ENCODE results near the gene HOXA13. TPM values are rescaled to one million over a fixed set of nuclear protein-coding genes. Genes with fewer than 3 reads are reported as not detected.

The HOXA13 gene
- total and polyA plus RNA-seq, 2 experiments from 2014 or later, result 6.2 to 14.2 TPM

GRCh38 chr7:27161214-27161720, 38.6 kb downstream of the HOXA13 start:
- 6% methylated on average over 19 of the region's 27 CpGs for WGBS (ENCODE audit: low lambda C conversion rate, missing lambda C conversion rate)
- Histone ChIP-seq H3K9me2 (replicated peaks; ENCODE audit: insufficient read depth) (no peaks in the 10 kb centered on the region), H3K4me2 (peak overlapping the region; percentile 96), H3K27ac (no peak overlapping the region), H3K9me3 (ENCODE audit: low read depth) (no peaks in the 10 kb centered on the region), H2AFZ (peak overlapping the region; percentile 78), H3K4me3 (no peak overlapping the region), H3K79me2 (peaks cover 40% of the 10 kb centered on the region), H3K4me1 (ENCODE audit: insufficient read depth) (peaks cover 15% of the 10 kb centered on the region), H3K27me3 (peaks cover 92% of the 10 kb centered on the region), H4K20me1 (ENCODE audit: insufficient read depth, poor library complexity, severe bottlenecking) (no peaks in the 10 kb centered on the region), H3K36me3 (replicated peaks; ENCODE audit: insufficient read depth, low read depth) (no peaks in the 10 kb centered on the region)
- DNase-seq (ENCODE audit: low spot score), result peak; percentile 15
- TF ChIP-seq EZH2phosphoT487 (IDR thresholded peaks at IDR 0.05; ENCODE audit: low read depth, severe bottlenecking, unreplicated experiment) (no peak), EZH2 (IDR thresholded peaks at IDR 0.05; ENCODE audit: borderline replicate concordance) (no peak), CTCF (IDR thresholded peaks at IDR 0.05; ENCODE audit: poor library complexity) (no peak)

- Histone ChIP-seq H3K27ac (no peak overlapping the region), H4K20me1 (ENCODE audit: insufficient read depth, poor library complexity, severe bottlenecking) (no peaks in the 10 kb centered on the region), H3K9me3 (ENCODE audit: low read depth) (no peaks in the 10 kb centered on the region), H3K4me2 (peak overlapping the region; percentile 96), H3K4me3 (peak overlapping the region; percentile 34), H2AFZ (peak overlapping the region; percentile 78), H3K4me1 (ENCODE audit: insufficient read depth) (peaks cover 12% of the 10 kb centered on the region), H3K36me3 (replicated peaks; ENCODE audit: insufficient read depth, low read depth) (no peaks in the 10 kb centered on the region), H3K79me2 (peaks cover 34% of the 10 kb centered on the region), H3K27me3 (peaks cover 92% of the 10 kb centered on the region), H3K9me2 (replicated peaks; ENCODE audit: insufficient read depth) (no peaks in the 10 kb centered on the region)
- TF ChIP-seq EZH2 (IDR thresholded peaks at IDR 0.05; ENCODE audit: borderline replicate concordance), result peak; percentile 58
- TF ChIP-seq CTCF (IDR thresholded peaks at IDR 0.05; ENCODE audit: poor library complexity), result peak; percentile 97
- no peak for TF ChIP-seq EZH2phosphoT487 (IDR thresholded peaks at IDR 0.05; ENCODE audit: low read depth, severe bottlenecking, unreplicated experiment)
- 8% methylated on average over 52 of the region's 54 CpGs for WGBS (ENCODE audit: low lambda C conversion rate, missing lambda C conversion rate)
- peak; percentile 92 for DNase-seq (ENCODE audit: low spot score)
These were observed 39.2 kb downstream of the HOXA13 start for GRCh38 chr7:27160546-27161213.

- DNase-seq (ENCODE audit: low spot score), result peak; percentile 18
- H3K9me3 ChIP-seq (ENCODE audit: low read depth), result no peaks in the 10 kb centered on the region
- TF ChIP-seq EZH2 (IDR thresholded peaks at IDR 0.05; ENCODE audit: borderline replicate concordance) (no peak), CTCF (IDR thresholded peaks at IDR 0.05; ENCODE audit: poor library complexity) (no peak), EZH2phosphoT487 (IDR thresholded peaks at IDR 0.05; ENCODE audit: low read depth, severe bottlenecking, unreplicated experiment) (no peak)
- H3K27me3 ChIP-seq, result peaks cover 92% of the 10 kb centered on the region
- peaks cover 28% of the 10 kb centered on the region for H3K79me2 ChIP-seq
- no peak overlapping the region for H3K27ac ChIP-seq
- H3K4me2 ChIP-seq, result peak overlapping the region; percentile 96
- H4K20me1 ChIP-seq (ENCODE audit: insufficient read depth, poor library complexity, severe bottlenecking), result no peaks in the 10 kb centered on the region
- H3K4me3 ChIP-seq, result peak overlapping the region; percentile 34
- H3K9me2 ChIP-seq (replicated peaks; ENCODE audit: insufficient read depth), result no peaks in the 10 kb centered on the region
- H2AFZ ChIP-seq, result peak overlapping the region; percentile 78
- 59% methylated on average over 23 of the region's 23 CpGs for whole genome bisulfite sequencing (ENCODE audit: low lambda C conversion rate, missing lambda C conversion rate)
- peaks cover 14% of the 10 kb centered on the region for H3K4me1 ChIP-seq (ENCODE audit: insufficient read depth)
- H3K36me3 ChIP-seq (replicated peaks; ENCODE audit: insufficient read depth, low read depth), result no peaks in the 10 kb centered on the region
These were observed 39.7 kb downstream of the HOXA13 start for GRCh38 chr7:27160145-27160545.

Data from hepatocyte (in vitro differentiated cells).